ENCODE data around the gene EEF2KMT.
"Not testable (repeated sequence)": the region's sequence is repeated elsewhere in the genome, so short reads cannot be mapped to it uniquely, and the experiment has no call there.

Gene EEF2KMT

DNA sequence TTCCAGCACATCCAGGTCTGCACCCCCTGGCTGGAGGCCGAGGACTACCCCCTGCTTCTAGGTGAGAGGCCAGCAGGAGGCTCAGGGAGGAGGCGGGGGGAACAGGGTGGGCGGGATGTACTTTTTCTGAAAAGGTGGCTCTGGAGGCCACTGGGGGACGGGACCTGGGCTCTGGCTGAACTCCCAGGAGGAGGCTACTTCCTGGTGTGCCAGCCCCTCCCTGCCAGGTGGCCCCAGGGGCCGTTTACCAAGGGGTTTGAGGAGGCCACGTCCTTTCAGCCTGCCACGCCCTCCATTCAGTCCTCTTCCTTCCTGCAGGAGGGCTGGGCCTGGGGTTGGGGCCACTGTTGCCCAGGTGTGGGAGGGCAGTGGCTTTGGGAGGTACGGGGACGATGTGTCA, 16.6 kb downstream of the EEF2KMT start:
- H2BK12ac ChIP-seq (ENCODE audit: low read length); H3K23ac ChIP-seq (ENCODE audit: low read depth, low read length, poor library complexity); H2BK15ac ChIP-seq (ENCODE audit: low read length); H3K27ac ChIP-seq (replicated peaks; ENCODE audit: low read length); H3K27me3 ChIP-seq (ENCODE audit: control insufficient read depth in 3 of 3, insufficient read depth in 3 of 3, low read depth in 1 of 3, low read length in 3 of 3); H3K9me3 ChIP-seq (replicated peaks in 1 of 2; ENCODE audit: control insufficient read depth in 2 of 2, insufficient read depth in 1 of 2, low read depth in 1 of 2, low read length in 2 of 2); H3K9ac ChIP-seq (ENCODE audit: low read depth, low read length, poor library complexity); H4K91ac ChIP-seq (ENCODE audit: low read depth, low read length, poor library complexity); H2AFZ ChIP-seq (ENCODE audit: low read length); H3K4ac ChIP-seq (ENCODE audit: low read length); H2BK5ac ChIP-seq (ENCODE audit: low read length); H3K79me1 ChIP-seq (ENCODE audit: low read depth, low read length); H3K4me1 ChIP-seq (ENCODE audit: control insufficient read depth in 2 of 2, insufficient read depth in 1 of 2, low read depth in 1 of 2, low read length in 2 of 2); H4K8ac ChIP-seq (ENCODE audit: low read depth, low read length); H3K4me2 ChIP-seq (ENCODE audit: insufficient read depth, low read length, poor library complexity, severe bottlenecking); H3K18ac ChIP-seq (ENCODE audit: low read length); DNase-seq (ENCODE audit: low spot score); H3K4me3 ChIP-seq (ENCODE audit: low read length in 2 of 2); H2BK120ac ChIP-seq (ENCODE audit: low read depth, low read length); H2AK5ac ChIP-seq (ENCODE audit: low read depth, low read length); H3K14ac ChIP-seq (ENCODE audit: low read length): not testable (repeated sequence)
- peaks cover 10 to 15% of the 10 kb centered on the region in 2 donors for H3K36me3 ChIP-seq (replicated peaks in 1 of 2; ENCODE audit: control insufficient read depth in 2 of 2, insufficient read depth in 2 of 2, low read length in 2 of 2)
- no CpG with 5 or more reads among the region's 9 CpGs for WGBS, 2 donors (ENCODE audit: extremely low coverage in 2 of 2, insufficient read length in 2 of 2, insufficient replicate concordance in 1 of 2)

GRCh38 chr16:5080461-5080860, 17.1 kb downstream of the EEF2KMT start:
- not testable (repeated sequence) for H3K27ac ChIP-seq (replicated peaks; ENCODE audit: low read length); H2AK5ac ChIP-seq (ENCODE audit: low read depth, low read length); H2BK120ac ChIP-seq (ENCODE audit: low read depth, low read length); H4K8ac ChIP-seq (ENCODE audit: low read depth, low read length); H2AFZ ChIP-seq (ENCODE audit: low read length); H3K4me1 ChIP-seq (ENCODE audit: control insufficient read depth in 2 of 2, insufficient read depth in 1 of 2, low read depth in 1 of 2, low read length in 2 of 2); H2BK15ac ChIP-seq (ENCODE audit: low read length); H3K14ac ChIP-seq (ENCODE audit: low read length); H3K4ac ChIP-seq (ENCODE audit: low read length); H3K9me3 ChIP-seq (replicated peaks in 1 of 2; ENCODE audit: control insufficient read depth in 2 of 2, insufficient read depth in 1 of 2, low read depth in 1 of 2, low read length in 2 of 2); H3K18ac ChIP-seq (ENCODE audit: low read length); H3K23ac ChIP-seq (ENCODE audit: low read depth, low read length, poor library complexity); H3K79me1 ChIP-seq (ENCODE audit: low read depth, low read length); H3K9ac ChIP-seq (ENCODE audit: low read depth, low read length, poor library complexity); DNase-seq (ENCODE audit: low spot score); H2BK12ac ChIP-seq (ENCODE audit: low read length); H3K4me3 ChIP-seq (ENCODE audit: low read length in 2 of 2); H2BK5ac ChIP-seq (ENCODE audit: low read length); H3K27me3 ChIP-seq (ENCODE audit: control insufficient read depth in 3 of 3, insufficient read depth in 3 of 3, low read depth in 1 of 3, low read length in 3 of 3); H4K91ac ChIP-seq (ENCODE audit: low read depth, low read length, poor library complexity); H3K4me2 ChIP-seq (ENCODE audit: insufficient read depth, low read length, poor library complexity, severe bottlenecking)
- peaks cover 12 to 20% of the 10 kb centered on the region in 2 donors for H3K36me3 ChIP-seq (replicated peaks in 1 of 2; ENCODE audit: control insufficient read depth in 2 of 2, insufficient read depth in 2 of 2, low read length in 2 of 2)
- no CpG with 5 or more reads among the region's 12 CpGs for WGBS, 2 donors (ENCODE audit: extremely low coverage in 2 of 2, insufficient read length in 2 of 2, insufficient replicate concordance in 1 of 2)

GRCh38 chr16:5078626-5079025, 19.0 kb downstream of the EEF2KMT start:
- WGBS, 2 donors (ENCODE audit: extremely low coverage in 2 of 2, insufficient read length in 2 of 2, insufficient replicate concordance in 1 of 2) = no CpG with 5 or more reads among the region's 17 CpGs
- H3K23ac ChIP-seq (ENCODE audit: low read depth, low read length, poor library complexity) = no peak overlapping the region

DNA sequence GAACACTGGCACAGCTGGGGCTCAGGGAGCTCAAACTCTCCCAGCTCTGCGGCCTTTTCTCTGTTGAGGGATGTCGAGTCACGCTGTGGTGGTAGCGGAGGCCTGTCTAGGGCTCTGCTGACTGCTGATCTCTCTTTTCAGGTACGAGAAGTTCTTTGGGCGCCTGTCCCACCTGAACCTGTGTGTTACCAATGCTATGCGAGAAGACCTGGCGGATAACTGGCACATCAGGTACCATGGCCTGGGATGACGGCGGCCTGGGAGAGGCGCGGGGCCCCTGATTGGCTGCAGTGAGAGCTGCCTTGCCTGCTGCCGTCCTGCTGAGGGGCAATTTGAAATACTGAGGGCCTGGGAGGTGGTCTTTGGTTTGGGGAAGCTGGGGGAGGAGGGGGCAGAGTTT, 20.3 kb downstream of the EEF2KMT start:
- H4K91ac ChIP-seq (ENCODE audit: low read depth, low read length, poor library complexity) = no peak overlapping the region
- H3K14ac ChIP-seq (ENCODE audit: low read length) = no peak overlapping the region
- no peaks in the 10 kb centered on the region for H3K9me3 ChIP-seq (replicated peaks in 1 of 2; ENCODE audit: control insufficient read depth in 2 of 2, insufficient read depth in 1 of 2, low read depth in 1 of 2, low read length in 2 of 2)
- H4K8ac ChIP-seq (ENCODE audit: low read depth, low read length) = no peak overlapping the region
- H3K9ac ChIP-seq (ENCODE audit: low read depth, low read length, poor library complexity) = no peak overlapping the region
- H3K23ac ChIP-seq (ENCODE audit: low read depth, low read length, poor library complexity) = no peak overlapping the region
- no peaks in the 10 kb centered on the region for H3K79me1 ChIP-seq (ENCODE audit: low read depth, low read length)
- H2BK15ac ChIP-seq (ENCODE audit: low read length) = no peak overlapping the region
- DNase-seq (ENCODE audit: low spot score) = no peak
- no peak overlapping the region for H2BK120ac ChIP-seq (ENCODE audit: low read depth, low read length)
- no peaks in the 10 kb centered on the region for H3K27me3 ChIP-seq (ENCODE audit: control insufficient read depth in 3 of 3, insufficient read depth in 3 of 3, low read depth in 1 of 3, low read length in 3 of 3)
- no peak overlapping the region for H3K18ac ChIP-seq (ENCODE audit: low read length)
- peaks cover 3% of the 10 kb centered on the region in 2 donors for H3K4me1 ChIP-seq (ENCODE audit: control insufficient read depth in 2 of 2, insufficient read depth in 1 of 2, low read depth in 1 of 2, low read length in 2 of 2)
- no peak overlapping the region for H2AK5ac ChIP-seq (ENCODE audit: low read depth, low read length)
- no peak overlapping the region for H2BK12ac ChIP-seq (ENCODE audit: low read length)
- H3K4me2 ChIP-seq (ENCODE audit: insufficient read depth, low read length, poor library complexity, severe bottlenecking) = no peak overlapping the region
- H2BK5ac ChIP-seq (ENCODE audit: low read length) = no peak overlapping the region
- no peak overlapping the region for H2AFZ ChIP-seq (ENCODE audit: low read length)
- peaks cover 13 to 30% of the 10 kb centered on the region in 2 donors for H3K36me3 ChIP-seq (replicated peaks in 1 of 2; ENCODE audit: control insufficient read depth in 2 of 2, insufficient read depth in 2 of 2, low read length in 2 of 2)
- no peak overlapping the region for H3K4ac ChIP-seq (ENCODE audit: low read length)
- whole genome bisulfite sequencing, 2 donors (ENCODE audit: extremely low coverage in 2 of 2, insufficient read length in 2 of 2, insufficient replicate concordance in 1 of 2) = no CpG with 5 or more reads among the region's 13 CpGs
- H3K4me3 ChIP-seq (ENCODE audit: low read length in 2 of 2) = no peak overlapping the region
- no peak overlapping the region for H3K27ac ChIP-seq (replicated peaks; ENCODE audit: low read length)

More at GRCh38 chr16:5078626-5079025, 19.0 kb downstream of the EEF2KMT start:
- H2BK15ac ChIP-seq (ENCODE audit: low read length) = no peak overlapping the region
- H3K4me3 ChIP-seq (ENCODE audit: low read length in 2 of 2) = no peak overlapping the region
- H3K27ac ChIP-seq (replicated peaks; ENCODE audit: low read length) = no peak overlapping the region
- H3K18ac ChIP-seq (ENCODE audit: low read length) = no peak overlapping the region
- H4K8ac ChIP-seq (ENCODE audit: low read depth, low read length) = no peak overlapping the region
- peaks cover 13 to 28% of the 10 kb centered on the region in 2 donors for H3K36me3 ChIP-seq (replicated peaks in 1 of 2; ENCODE audit: control insufficient read depth in 2 of 2, insufficient read depth in 2 of 2, low read length in 2 of 2)
- no peaks in the 10 kb centered on the region for H3K9me3 ChIP-seq (replicated peaks in 1 of 2; ENCODE audit: control insufficient read depth in 2 of 2, insufficient read depth in 1 of 2, low read depth in 1 of 2, low read length in 2 of 2)
- H3K14ac ChIP-seq (ENCODE audit: low read length) = no peak overlapping the region
- no peaks in the 10 kb centered on the region for H3K79me1 ChIP-seq (ENCODE audit: low read depth, low read length)
- H3K4ac ChIP-seq (ENCODE audit: low read length) = no peak overlapping the region
- no peaks in the 10 kb centered on the region for H3K27me3 ChIP-seq (ENCODE audit: control insufficient read depth in 3 of 3, insufficient read depth in 3 of 3, low read depth in 1 of 3, low read length in 3 of 3)
- no peak overlapping the region for H2AFZ ChIP-seq (ENCODE audit: low read length)
- H2BK12ac ChIP-seq (ENCODE audit: low read length) = no peak overlapping the region
- no peak overlapping the region for H3K4me2 ChIP-seq (ENCODE audit: insufficient read depth, low read length, poor library complexity, severe bottlenecking)
- no peak overlapping the region for H2BK5ac ChIP-seq (ENCODE audit: low read length)
- no peak overlapping the region for H2AK5ac ChIP-seq (ENCODE audit: low read depth, low read length)
- H3K9ac ChIP-seq (ENCODE audit: low read depth, low read length, poor library complexity) = no peak overlapping the region
- DNase-seq (ENCODE audit: low spot score) = no peak
- no peak overlapping the region for H2BK120ac ChIP-seq (ENCODE audit: low read depth, low read length)
- H3K4me1 ChIP-seq (ENCODE audit: control insufficient read depth in 2 of 2, insufficient read depth in 1 of 2, low read depth in 1 of 2, low read length in 2 of 2) = no peaks in the 10 kb centered on the region
- H4K91ac ChIP-seq (ENCODE audit: low read depth, low read length, poor library complexity) = no peak overlapping the region

All from neuronal stem cell (in vitro differentiated cells).